HG02938 (cell line): ENCODE results near the gene KREMEN1.
"Not testable (repeated sequence)": the region's sequence is repeated elsewhere in the genome, so short reads cannot be mapped to it uniquely, and the experiment has no call there.

Source experiments
- ATAC-seq: cut with Tn5 transposase; IDR thresholded peaks from one replicate; pipeline ENCODE4 v1.9.1; 2021; ENCODE audit warnings: mild to moderate bottlenecking, moderate library complexity; ENCODE audit not compliant: unreplicated experiment

KREMEN1 gene, protein sequence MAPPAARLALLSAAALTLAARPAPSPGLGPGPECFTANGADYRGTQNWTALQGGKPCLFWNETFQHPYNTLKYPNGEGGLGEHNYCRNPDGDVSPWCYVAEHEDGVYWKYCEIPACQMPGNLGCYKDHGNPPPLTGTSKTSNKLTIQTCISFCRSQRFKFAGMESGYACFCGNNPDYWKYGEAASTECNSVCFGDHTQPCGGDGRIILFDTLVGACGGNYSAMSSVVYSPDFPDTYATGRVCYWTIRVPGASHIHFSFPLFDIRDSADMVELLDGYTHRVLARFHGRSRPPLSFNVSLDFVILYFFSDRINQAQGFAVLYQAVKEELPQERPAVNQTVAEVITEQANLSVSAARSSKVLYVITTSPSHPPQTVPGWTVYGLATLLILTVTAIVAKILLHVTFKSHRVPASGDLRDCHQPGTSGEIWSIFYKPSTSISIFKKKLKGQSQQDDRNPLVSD

DNA sequence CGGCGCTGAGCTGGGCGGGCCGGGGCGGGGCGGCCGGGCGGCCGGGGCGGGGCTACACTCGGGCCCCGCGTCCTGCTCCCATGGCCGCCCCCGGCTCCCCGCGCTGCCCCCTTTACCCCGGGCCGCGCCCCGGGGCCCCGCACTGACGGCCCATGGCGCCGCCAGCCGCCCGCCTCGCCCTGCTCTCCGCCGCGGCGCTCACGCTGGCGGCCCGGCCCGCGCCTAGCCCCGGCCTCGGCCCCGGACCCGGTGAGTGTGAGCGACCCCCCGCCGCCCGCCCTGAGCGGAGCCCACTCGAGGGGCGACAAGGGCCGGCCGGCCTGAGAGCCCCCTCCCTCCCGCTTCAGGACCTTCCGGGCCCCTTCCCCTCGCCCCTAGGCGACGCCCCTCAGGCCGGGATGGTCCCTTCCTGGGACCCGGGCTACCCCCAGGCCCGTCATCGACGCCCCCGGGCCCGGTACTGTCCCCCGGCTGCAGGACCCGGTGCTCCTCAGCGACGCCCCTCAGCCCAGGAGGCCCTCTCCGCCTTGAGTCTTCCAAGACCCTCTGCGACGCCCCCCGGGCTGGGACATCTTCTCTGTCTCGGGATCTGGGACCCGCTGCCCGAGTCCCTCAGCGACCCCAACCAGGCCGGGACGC, at the start of gene KREMEN1:
Gene KREMEN1 (plus strand): TSS at position 57 of the 639 bp plus-strand sequence. CDS start 96 bp downstream, at position 153.
- no peak for ATAC-seq

DNA sequence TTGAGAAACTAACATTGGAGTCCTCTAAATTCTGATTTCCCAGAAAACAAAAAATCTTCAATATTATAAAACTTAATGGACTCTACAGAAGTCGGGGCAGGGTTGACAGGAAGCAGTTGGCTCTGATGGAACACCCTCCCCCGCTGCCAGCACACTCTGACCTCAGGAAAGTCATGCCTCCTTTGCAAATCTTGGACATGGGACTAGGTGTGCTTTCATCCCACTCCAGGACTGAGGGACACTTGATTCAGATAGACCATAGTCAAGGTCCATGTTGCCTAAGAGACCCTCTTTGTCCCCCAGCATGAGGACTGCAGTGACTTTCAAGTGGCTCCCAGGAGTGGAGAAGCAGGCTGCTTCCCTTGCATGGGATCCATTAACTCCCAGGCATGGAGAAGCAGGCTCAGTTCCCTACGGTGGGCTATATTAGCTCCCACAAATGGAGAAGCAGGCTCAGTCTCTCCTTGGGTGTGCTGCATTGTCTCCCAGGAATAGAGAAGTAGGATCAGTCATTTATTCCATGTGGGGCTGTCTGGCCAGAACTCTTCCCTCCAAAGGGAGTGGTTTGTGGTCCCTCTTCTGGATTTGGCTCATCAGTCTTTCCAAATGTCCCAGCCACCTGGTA, 49.6 kb upstream of the KREMEN1 start:
- ATAC-seq: no peak

DNA sequence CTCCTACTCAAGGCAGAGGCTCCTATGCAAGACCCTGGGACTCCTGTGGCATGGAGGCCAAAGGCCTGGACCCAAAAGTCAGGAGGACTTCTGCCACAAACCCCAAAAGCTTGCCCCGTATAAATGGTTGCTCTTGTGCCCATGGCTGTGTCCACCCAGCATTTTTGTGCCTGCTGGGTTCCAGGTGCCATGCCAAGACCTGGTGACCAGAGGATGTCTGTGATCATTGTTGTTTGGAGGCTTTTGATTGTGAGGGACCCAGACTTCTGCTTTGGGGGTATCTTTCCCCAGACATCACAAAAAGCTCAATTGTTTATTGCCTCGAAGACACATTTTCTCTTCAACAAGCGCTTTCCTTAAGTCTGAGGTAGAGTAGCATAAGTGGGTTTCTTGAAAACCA, 46.3 kb upstream of the KREMEN1 start:
- ATAC-seq: no peak

DNA sequence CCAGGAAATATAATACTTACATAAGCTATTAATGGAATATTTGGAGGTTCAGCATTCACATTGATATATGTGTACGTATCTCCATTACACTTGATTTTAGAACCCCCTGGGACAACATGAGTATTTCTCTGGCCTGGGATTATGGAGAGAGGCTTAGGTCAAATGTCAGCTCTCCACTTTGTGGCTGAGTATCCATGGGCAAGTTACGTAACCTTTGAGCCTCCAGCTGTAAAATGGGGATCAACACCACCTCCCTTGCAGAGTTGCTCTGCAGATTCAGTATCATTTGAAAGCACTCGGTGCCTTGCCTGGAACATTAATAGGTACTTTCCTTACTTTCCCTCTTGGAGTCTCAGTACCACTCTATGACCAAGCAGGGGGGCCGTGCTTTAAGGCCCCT, 44.4 kb upstream of the KREMEN1 start:
- no peak for ATAC-seq

DNA sequence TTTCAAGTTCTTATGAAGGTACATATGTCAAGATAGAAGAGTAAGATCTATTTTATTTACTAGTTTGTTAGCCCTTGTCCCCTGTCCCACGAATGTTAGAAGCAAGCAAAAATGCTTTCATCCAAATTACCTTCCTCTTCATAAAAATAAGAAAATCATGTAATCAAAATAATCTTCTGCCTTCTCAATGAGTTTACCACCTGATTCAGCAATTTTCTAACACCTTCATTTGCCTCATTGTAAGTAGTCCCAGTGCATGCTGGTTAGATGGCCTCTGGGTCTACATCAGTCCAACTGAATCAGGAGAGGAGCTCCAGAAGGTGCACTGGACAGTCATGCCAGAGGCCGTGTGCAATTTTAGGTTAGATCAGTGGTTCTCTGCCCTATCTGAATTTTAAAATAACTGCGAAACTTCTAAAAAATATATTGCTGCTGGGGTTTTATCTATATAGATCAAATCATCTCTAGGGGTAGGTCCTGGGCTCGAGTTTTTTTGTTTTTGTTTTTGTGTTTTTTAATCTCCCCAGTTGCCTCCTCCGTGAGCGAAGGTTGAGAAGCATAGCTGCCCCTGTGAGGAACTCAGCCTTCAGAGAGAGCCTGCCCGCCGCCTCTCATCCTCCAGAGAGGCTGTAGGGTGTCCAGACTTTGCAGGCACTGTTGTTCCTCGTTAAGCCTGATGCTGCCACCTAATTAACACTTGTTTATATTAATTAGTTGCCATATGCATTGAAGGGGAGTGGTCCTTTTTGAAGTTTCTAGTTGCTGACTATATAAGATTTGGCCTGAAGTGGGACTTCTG, 43.4 kb upstream of the KREMEN1 start:
- no peak for ATAC-seq

DNA sequence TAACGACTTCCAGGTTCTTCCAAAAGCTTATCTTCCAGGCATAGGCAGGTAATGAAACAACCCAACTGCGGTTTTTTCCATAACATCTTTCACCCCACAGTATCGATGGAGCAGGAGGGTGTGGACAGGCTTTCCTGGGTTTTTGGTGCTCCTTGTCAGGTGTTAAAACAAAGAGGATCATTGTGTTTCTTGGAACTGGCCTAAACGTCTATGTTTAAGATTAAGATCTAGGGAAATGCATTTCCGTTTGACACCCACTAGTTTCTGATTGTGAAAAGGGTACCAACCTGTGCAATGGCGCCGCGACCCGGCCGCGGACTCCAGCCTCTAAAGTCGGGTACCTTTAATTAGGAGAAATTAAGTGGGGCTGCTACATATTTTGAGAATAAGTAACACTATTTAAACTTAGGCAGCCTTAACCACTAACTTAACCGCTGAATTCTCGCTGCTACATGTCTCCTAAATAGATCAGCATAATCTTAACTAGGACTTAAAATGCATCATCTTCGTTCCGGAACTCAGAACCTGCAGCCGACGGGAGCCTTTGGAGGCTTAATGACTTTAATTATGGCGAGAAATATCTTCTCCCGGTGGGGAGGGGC, 42.7 kb upstream of the KREMEN1 start:
- no peak for ATAC-seq

DNA sequence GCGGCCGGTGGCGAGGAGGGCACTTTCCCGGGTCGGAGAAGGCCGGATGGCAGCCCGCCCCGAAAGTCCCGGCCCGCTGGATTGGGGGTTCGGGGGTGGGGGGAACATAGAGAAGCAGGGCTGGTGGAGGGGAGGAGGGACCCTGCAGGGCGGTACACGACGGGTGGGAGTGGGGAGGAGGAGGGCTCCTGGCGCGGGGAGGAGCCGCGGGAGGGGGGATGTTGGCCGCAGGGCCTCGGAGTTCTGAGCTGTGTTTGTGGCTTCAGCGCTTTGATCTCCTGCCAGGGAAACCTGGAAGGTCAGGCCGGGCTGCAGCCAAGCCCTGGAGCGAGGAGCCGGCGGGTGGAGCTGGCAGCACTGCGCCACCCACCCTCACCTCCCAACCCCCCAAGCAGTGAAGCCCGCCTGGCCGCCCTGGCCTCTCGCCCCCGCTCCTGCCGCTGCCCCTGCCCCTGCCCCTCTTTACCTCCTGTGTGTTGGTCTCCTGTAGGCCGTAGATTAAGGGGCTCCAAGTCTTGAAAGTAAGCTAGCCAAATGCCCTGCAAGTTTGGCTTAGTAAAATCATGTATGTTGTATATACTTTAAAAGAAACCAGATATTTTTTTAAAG, 42.1 kb upstream of the KREMEN1 start:
- ATAC-seq: no peak

DNA sequence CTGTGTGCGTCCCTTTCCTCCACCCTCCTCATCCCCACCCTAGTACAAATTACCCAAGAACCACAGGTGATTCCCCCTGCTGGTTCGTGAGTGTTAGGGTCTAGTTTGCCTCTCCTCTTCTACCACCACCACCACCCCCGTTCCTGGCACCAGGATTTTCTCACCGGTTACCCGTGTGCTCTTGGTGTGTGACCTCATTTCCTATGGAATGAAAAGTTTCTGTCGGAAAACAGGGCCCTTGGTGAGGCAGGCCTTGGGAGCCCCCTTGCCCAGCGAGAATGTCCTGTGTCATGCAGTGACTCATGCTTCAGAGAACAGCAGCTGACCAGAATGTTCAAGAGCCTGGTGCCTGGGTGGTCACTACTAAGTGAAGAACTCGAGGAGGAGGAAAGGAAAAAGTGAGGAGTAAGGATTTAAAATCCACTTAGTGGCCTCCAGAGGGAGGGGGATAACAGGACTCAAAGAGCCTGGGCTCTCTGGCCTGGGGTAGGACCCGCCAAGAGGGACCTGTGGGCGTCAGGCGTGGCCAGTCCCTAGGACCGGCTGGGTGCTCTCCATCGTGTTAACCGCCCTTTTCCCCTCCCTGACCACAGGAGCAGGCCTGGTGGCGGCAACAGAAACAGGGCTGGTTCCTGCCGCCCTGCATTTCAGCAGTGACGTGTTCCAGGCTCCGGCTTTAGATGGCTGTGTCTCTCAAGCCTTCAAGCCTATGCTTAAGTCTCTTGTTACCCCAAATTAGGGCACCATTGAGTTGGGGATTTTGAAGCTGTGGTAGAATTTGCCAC, 41.4 kb upstream of the KREMEN1 start:
- ATAC-seq: no peak

DNA sequence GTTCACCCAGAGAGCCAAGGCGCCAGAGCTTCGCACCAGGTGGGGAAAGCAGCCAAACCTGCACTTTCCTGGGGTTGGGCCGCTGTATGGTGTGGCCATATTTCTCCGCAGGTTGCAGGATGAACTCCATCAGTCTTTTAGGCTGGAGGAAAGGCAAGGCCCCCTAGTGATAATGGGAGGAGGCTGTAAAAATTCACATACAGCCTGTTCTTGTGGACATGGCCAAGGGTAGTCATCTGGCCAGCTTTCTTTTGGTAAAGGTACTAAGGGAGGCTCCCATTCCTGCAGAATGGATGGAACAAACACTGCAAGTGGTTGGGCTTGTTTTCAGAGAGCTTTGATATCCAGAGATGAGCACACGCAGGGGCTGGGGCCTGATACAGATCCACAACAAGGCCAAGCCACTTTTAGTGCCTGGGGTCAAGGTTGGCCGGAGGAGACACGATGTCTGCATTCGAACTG, 40.8 kb upstream of the KREMEN1 start:
- no peak for ATAC-seq

DNA sequence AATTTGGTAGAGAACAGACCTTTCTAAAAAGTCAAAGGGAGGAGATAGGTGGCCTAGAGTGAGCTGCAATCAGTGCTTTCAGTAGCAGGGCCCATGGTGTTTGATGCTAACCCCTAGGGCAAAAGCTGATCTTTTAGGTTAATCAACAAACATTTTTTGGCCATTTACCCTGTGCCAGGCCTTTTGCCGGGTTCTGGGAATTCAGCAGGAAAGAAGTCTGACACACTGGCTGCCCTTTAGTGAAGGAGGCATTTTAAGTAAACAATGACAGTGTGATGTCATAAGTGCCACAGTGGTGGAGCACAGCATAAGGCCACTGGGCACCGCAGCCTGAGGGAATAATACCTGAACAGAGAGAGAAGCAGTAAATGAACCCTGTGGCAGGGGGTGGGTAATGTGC, 40.3 kb upstream of the KREMEN1 start:
- ATAC-seq: no peak

DNA sequence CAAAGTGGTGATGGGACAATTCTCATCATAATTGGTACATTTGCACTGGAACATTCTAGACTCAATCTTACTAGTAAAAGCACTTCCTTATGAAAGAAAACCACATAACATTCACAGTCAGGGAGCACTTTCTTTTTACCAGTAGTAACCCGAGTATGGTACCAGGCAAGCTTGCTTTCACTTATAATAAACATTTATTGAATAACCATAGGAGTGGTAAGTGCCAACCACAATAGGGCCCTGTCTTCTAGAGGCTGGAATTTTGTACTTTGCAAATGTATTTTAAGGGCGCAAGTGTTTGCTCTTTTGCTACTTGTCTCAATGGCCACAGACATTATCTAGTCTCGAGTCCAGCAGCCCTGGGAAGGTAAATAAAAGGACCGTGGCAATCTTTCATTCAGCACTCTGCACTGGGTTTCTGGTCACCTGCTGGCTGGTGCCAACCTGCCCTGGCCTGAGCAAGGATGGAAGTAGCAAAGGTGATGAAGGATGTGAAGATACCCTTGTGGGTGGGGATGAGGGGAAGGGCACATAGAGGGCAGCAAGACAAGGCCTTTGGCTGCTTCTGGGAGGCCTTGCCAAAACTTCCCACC, 35.4 kb upstream of the KREMEN1 start:
- ATAC-seq: no peak

DNA sequence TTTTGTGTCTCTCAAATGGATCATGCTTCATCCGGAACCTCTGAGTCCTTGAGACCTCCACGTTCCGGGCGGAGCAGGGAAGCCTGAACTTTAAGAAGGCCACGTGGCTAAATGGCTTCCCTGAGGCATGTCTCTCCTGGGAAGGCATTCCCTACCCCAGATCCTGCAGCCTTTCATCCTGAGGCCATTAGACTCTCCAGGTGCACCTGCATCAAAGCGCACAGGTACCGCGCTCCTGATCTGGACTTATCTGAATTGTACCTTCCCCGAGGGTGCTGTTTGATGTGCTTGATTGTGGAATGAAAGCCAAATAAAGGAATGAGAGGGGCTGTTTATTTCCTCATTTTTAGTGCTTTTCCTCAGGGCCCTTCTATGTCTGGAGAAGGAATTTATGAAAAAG, 33.7 kb upstream of the KREMEN1 start:
- ATAC-seq: no peak

DNA sequence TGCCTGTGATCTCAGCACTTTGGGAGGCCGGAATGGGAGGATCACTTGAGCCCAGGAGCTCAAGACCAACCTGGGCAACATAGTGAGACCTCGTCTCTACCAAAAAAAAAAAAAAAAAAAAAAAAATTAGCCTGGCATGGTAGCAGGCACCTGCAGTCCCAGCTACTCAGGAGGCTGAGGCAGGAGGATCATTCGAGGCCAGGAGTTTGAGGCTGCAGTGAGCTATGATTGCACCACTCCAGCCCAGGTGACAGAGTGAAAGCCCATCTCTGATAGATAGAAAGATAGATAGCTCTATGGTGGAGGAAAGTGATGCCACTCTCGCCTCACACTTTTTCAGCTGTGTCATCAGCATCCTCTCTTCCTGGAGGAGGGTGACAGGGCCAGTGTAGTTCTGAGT, 33.2 kb upstream of the KREMEN1 start:
- ATAC-seq: not testable (repeated sequence)

DNA sequence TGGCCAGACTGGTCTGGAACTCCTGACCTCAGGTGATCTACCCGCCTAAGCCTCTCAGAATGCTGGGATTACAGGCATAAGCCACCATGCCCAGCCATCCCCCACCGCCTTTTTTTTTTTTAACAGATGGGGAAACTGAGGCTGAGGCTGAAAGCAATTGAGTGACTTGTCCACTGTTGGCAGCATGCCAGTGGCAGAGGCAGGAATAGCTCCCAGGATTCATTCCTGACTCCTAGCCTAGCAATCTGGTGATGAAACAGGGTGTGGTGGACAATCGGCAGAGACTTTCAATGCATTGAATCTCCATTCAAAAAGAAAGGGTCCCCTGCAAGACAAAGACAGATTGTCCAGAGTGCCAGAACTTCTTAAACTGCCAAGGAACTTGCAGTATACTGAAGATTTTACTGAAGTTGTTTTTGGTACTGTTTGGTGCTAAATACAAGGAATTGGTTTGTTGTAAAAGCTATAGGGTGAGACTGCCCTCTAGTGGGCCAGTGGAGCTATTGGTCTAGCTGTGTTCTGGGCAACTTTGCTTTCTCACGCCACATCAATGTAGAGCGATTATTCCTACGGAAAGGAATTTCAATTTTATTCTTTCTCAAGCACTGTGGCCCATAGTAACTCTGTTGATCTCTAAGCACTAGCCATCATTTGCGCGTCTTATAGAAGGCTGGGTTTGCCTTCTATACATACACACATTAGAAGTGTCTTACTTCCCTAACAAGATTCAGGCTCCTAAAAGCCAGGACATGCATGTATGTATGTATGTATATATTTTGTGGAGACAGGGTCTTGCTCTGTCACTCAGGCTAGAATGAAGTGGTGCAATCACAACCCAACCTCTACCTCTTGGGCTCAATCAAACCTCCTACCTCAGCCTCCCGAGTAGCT, 32.2 kb upstream of the KREMEN1 start:
- no peak for ATAC-seq

DNA sequence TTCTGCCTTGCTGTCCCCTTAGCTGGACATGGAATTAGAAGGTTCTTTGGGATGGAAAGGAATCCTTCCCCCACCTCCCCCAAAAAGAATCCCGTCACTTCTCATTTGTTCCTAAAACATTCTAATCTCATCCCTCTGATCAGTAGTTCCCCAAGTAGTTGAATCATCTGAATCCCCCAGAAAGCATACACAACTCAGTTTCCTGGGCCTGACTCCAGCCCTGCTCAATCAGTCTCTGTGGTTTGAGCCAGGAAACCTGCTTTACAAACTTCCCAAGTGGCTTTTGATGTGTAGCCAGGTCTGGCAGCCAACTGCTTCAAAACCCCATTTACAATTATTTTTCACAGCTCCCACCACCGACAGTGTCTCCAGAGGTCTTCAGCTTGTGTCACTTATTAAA, 31.4 kb upstream of the KREMEN1 start:
- no peak for ATAC-seq

DNA sequence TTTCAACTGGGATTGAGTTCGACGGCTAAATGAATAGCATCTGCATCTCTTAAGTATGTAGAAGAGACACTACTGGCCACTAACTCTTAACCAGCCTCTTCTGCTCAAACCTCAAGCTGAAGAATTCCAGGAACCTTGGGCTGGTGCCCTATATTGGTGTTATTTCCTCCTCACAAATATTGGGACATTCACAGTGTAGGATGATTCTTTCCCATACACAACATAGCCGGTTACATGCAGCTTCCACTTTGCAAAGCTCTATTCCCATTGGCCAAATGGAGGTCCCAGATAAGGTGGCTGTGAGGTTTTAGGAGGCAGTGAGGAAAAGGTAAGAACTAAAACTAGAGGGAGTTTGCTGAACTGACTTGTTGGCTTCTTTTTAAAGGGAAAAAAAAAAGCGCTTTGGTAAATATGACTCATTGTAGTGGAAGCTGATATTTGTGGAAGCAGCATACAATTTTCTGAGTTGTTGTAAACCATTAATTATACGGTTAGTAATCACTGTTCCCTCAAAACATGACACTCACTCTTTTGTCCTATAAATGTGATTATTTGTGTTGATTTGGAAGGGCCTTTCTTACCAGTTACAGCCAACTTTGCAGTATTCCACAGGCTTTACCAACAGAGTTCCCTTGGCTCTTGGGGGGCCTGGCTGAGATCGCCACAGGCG, 28.8 kb upstream of the KREMEN1 start:
- no peak for ATAC-seq

DNA sequence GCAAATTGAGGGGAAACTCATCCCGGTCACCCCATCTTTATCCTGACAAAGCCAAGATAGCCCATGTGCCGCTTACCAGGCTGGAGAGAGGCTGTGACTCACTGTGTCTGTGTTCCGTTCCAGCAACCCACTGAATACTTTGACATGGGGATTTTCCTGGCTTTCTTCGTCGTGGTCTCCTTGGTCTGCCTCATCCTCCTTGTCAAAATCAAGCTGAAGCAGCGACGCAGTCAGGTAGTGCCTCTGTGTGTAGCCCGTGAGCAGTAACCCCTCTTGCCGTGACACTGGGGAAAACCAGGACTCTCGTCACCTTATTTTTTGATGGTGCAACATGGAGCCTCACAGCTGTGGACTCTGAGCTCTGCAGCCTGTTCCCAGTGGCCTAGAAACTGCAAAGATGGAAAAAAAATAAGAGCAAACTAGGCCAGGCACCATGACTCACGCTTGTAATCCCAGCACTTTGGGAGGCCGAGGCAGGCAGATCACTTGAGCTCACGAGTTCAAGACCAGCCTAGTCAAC, 28.1 kb upstream of the KREMEN1 start:
- ATAC-seq: no peak
